H1 (cell line): ENCODE data around the gene ALOX5AP. TPM values are rescaled to one million over a fixed set of nuclear protein-coding genes. Genes with fewer than 3 reads are reported as not detected.

Experiments used
- CTCF ChIA-PET: fragments of 300-600 bp; sonication (Branson Sonifier 250); formaldehyde crosslinking; loops from one replicate; lab custom pipeline; 2021; ENCODE audit not compliant: partially characterized antibody; lab: Charles Lee
- POLR2A ChIA-PET: fragments of 300-600 bp; sonication (Branson Sonifier 250); formaldehyde crosslinking; loops from one replicate; lab custom pipeline; 2021; ENCODE audit warnings: inconsistent platforms; ENCODE audit not compliant: partially characterized antibody; lab: Charles Lee
- DNase-seq, 2 experiments: peaks; one replicate each; pipeline versions ENCODE4 v3.0.0 to v3.0.0-alpha.2; 2010 to 2022; ENCODE audit warnings: low spot score in 2 of 2, low read depth in 1 of 2, mixed read lengths in 1 of 2
- FAIRE-seq: peaks from 2 replicates; lab custom pipeline; 2011; peaks lifted over from hg19 to GRCh38; lab: Jason Lieb, UNC
- H2AFZ ChIP-seq: 2 replicates; pipeline ENCODE4 v1.8.1; 2012; ENCODE audit warnings: low read length, inconsistent platforms
- H2AK5ac ChIP-seq: 2 replicates; pipeline ENCODE4 v1.6.1; 2013; ENCODE audit warnings: low read depth, low read length
- H2BK120ac ChIP-seq: replicated peaks from 2 replicates; pipeline ENCODE3; 2013; ENCODE audit warnings: low read depth, low read length, inconsistent platforms
- H2BK12ac ChIP-seq: 2 replicates; pipeline ENCODE4 v1.6.1; 2013; ENCODE audit warnings: low read depth, low read length
- H2BK15ac ChIP-seq: 2 replicates; pipeline ENCODE4 v1.6.1; 2013; ENCODE audit warnings: low read length
- H2BK20ac ChIP-seq: 2 replicates; pipeline ENCODE4 v1.6.1; 2013; ENCODE audit warnings: low read length
- H2BK5ac ChIP-seq: 2 replicates; pipeline ENCODE4 v1.6.1; 2013; ENCODE audit warnings: low read depth, low read length
- H3K14ac ChIP-seq: 2 replicates; pipeline ENCODE4 v1.6.1; 2013; ENCODE audit warnings: inconsistent platforms; ENCODE audit not compliant: insufficient read length
- H3K18ac ChIP-seq: 2 replicates; pipeline ENCODE4 v1.6.1; 2013; ENCODE audit warnings: low read length; ENCODE audit errors: extremely low read depth
- H3K23ac ChIP-seq: 2 replicates; pipeline ENCODE4 v1.6.1; 2013; ENCODE audit warnings: inconsistent platforms; ENCODE audit not compliant: insufficient read length
- H3K23me2 ChIP-seq: 2 replicates; pipeline ENCODE4 v1.6.1; 2013; ENCODE audit warnings: low read depth, low read length
- H3K27ac ChIP-seq: 2 replicates; pipeline ENCODE4 v1.6.1; 2011; ENCODE audit warnings: low read depth, low read length, inconsistent platforms
- H3K27me3 ChIP-seq, 4 experiments: replicated peaks in 1 of 4; 1 replicate in 1 of 4; 2 replicates in 3 of 4; pipeline versions ENCODE4 v1.6.1 to v1.8.1; 2011 to 2013; ENCODE audit warnings: low read length in 3 of 4, mild to moderate bottlenecking in 3 of 4, inconsistent platforms in 2 of 4, mixed read lengths in 2 of 4, moderate library complexity in 1 of 4; ENCODE audit not compliant: control insufficient read depth in 3 of 4, insufficient read depth in 3 of 4; ENCODE audit errors: extremely low read depth in 1 of 4
- H3K36me3 ChIP-seq, 4 experiments: 2 replicates each; pipeline versions ENCODE4 v1.6.1 to v1.8.1; 2011 to 2013; ENCODE audit warnings: mild to moderate bottlenecking in 4 of 4, low read length in 3 of 4, moderate library complexity in 2 of 4, control low read depth in 1 of 4, inconsistent platforms in 1 of 4; ENCODE audit not compliant: insufficient read depth in 4 of 4, control insufficient read depth in 2 of 4
- H3K4ac ChIP-seq: replicated peaks from 2 replicates; pipeline ENCODE3; 2013; ENCODE audit warnings: low read length, low read depth, mixed read lengths, inconsistent platforms; ENCODE audit not compliant: insufficient read length
- H3K4me1 ChIP-seq, 4 experiments: replicated peaks in 1 of 4; 1 replicate in 1 of 4; 2 replicates in 3 of 4; pipeline versions ENCODE4 v1.6.1 to v1.8.1; 2011 to 2013; ENCODE audit warnings: low read length in 3 of 4, inconsistent platforms in 2 of 4, mixed read lengths in 1 of 4; ENCODE audit not compliant: insufficient read depth in 4 of 4, control insufficient read depth in 3 of 4
- H3K4me2 ChIP-seq, 2 experiments: 2 replicates each; pipeline versions ENCODE4 v1.6.1 to v1.8.1; 2011 to 2013; ENCODE audit warnings: low read depth in 2 of 2, low read length in 2 of 2, control low read depth in 1 of 2, inconsistent platforms in 1 of 2, mild to moderate bottlenecking in 1 of 2; ENCODE audit not compliant: insufficient read depth in 1 of 2
- H3K4me3 ChIP-seq, 4 experiments: fragments of 200-600, 300-600 bp in 1 of 4; sonication (generic), shearing (Covaris generic), sonication (Bioruptor Twin) in 1 of 4; 2 replicates each; pipeline versions ENCODE4 v1.5.1 to v1.8.1; 2011 to 2016; ENCODE audit warnings: low read length in 4 of 4, low read depth in 3 of 4, control low read depth in 2 of 4, inconsistent platforms in 2 of 4, mild to moderate bottlenecking in 2 of 4, mixed read lengths in 1 of 4, moderate library complexity in 1 of 4; ENCODE audit not compliant: insufficient read depth in 2 of 4; ENCODE audit errors: extremely low read depth in 1 of 4
- H3K56ac ChIP-seq: replicated peaks from 2 replicates; pipeline ENCODE3; 2013; ENCODE audit warnings: low read depth, mild to moderate bottlenecking, mixed read lengths, low read length, inconsistent platforms; ENCODE audit not compliant: insufficient read length
- H3K79me1 ChIP-seq: 2 replicates; pipeline ENCODE4 v1.6.1; 2013; ENCODE audit warnings: low read depth, low read length, control low read depth
- H3K79me2 ChIP-seq, 2 experiments: 2 replicates each; pipeline versions ENCODE4 v1.6.1 to v1.8.1; 2012 to 2013; ENCODE audit warnings: low read length in 2 of 2, mild to moderate bottlenecking in 2 of 2, inconsistent platforms in 1 of 2; ENCODE audit not compliant: insufficient read depth in 2 of 2, control insufficient read depth in 1 of 2
- H3K9ac ChIP-seq, 4 experiments: replicated peaks in 1 of 4; 1 replicate in 1 of 4; 2 replicates in 3 of 4; pipeline versions ENCODE4 v1.6.1 to v1.8.1; 2011 to 2013; ENCODE audit warnings: low read depth in 3 of 4, low read length in 3 of 4, control low read depth in 2 of 4, mild to moderate bottlenecking in 2 of 4, moderate library complexity in 2 of 4, inconsistent platforms in 1 of 4; ENCODE audit errors: extremely low read depth in 1 of 4
- H3K9me3 ChIP-seq, 2 experiments: 2 replicates each; pipeline versions ENCODE4 v1.6.1 to v1.8.1; 2012 to 2013; ENCODE audit warnings: mild to moderate bottlenecking in 2 of 2, moderate library complexity in 2 of 2, control low read depth in 1 of 2, inconsistent platforms in 1 of 2, low read depth in 1 of 2, low read length in 1 of 2, mixed read lengths in 1 of 2; ENCODE audit not compliant: insufficient read depth in 2 of 2
- H4K20me1 ChIP-seq, 2 experiments: replicated peaks in 1 of 2; 2 replicates each; pipeline versions ENCODE3 to v1.8.1; 2011 to 2013; ENCODE audit warnings: inconsistent platforms in 2 of 2, low read length in 2 of 2, mild to moderate bottlenecking in 1 of 2; ENCODE audit not compliant: insufficient read depth in 2 of 2, control insufficient read depth in 1 of 2
- H4K5ac ChIP-seq: 2 replicates; pipeline ENCODE4 v1.6.1; 2013; ENCODE audit warnings: low read length, low read depth, mixed read lengths, inconsistent platforms; ENCODE audit not compliant: insufficient read length
- H4K8ac ChIP-seq: 2 replicates; pipeline ENCODE4 v1.8.0; 2013; ENCODE audit warnings: mild to moderate bottlenecking, moderate library complexity, low read length, inconsistent platforms; ENCODE audit not compliant: insufficient read depth; ENCODE audit errors: extremely low read depth
- H4K91ac ChIP-seq: replicated peaks from 2 replicates; pipeline ENCODE3; 2013; ENCODE audit warnings: low read length, mixed read lengths, inconsistent platforms; ENCODE audit not compliant: insufficient read length
- BACH1 ChIP-seq: IDR thresholded peaks from 2 replicates; pipeline ENCODE4 v1.6.1; 2012; ENCODE audit warnings: low read length, improper control_type of control experiment
- CEBPB ChIP-seq: IDR thresholded peaks from 2 replicates; pipeline ENCODE4 v1.6.1; 2012; ENCODE audit warnings: low read depth, low read length
- CHD1 ChIP-seq: IDR thresholded peaks from 2 replicates; pipeline ENCODE4 v1.6.1; 2012; ENCODE audit warnings: low read depth, low read length, improper control_type of control experiment
- CREB1 ChIP-seq: IDR thresholded peaks from 2 replicates; pipeline ENCODE4 v1.6.1; 2012; ENCODE audit warnings: inconsistent platforms
- CTBP2 ChIP-seq: IDR thresholded peaks from 2 replicates; pipeline ENCODE4 v1.7.0; 2011; ENCODE audit warnings: borderline replicate concordance, mild to moderate bottlenecking, moderate library complexity, mixed read lengths, low read length; ENCODE audit not compliant: insufficient read depth, insufficient read length
- GTF2F1 ChIP-seq: IDR thresholded peaks from 2 replicates; pipeline ENCODE4 v1.6.1; 2012; ENCODE audit warnings: low read depth, low read length, improper control_type of control experiment, borderline replicate concordance
- JUN ChIP-seq: IDR thresholded peaks from 2 replicates; pipeline ENCODE4 v1.6.1; 2011; ENCODE audit warnings: low read depth, mild to moderate bottlenecking, improper control_type of control experiment, low read length
- JUND ChIP-seq: IDR thresholded peaks from 2 replicates; pipeline ENCODE4 v1.6.1; 2011; ENCODE audit warnings: mild to moderate bottlenecking, improper control_type of control experiment, low read length
- POU5F1 ChIP-seq: IDR thresholded peaks from 2 replicates; pipeline ENCODE4 v1.6.1; 2011; ENCODE audit warnings: low read depth, mild to moderate bottlenecking, low read length, moderate library complexity
- SAP30 ChIP-seq: fragments of 300-600 bp; sonication (generic); IDR thresholded peaks from 2 replicates; pipeline ENCODE4 v1.7.1; 2012; ENCODE audit warnings: low read length, moderate library complexity, mild to moderate bottlenecking, inconsistent platforms; ENCODE audit not compliant: insufficient read depth, insufficient replicate concordance
- TAF1 ChIP-seq: IDR thresholded peaks from 2 replicates; pipeline ENCODE4 v1.6.1; 2011; ENCODE audit warnings: mild to moderate bottlenecking, low read depth, low read length
- TEAD4 ChIP-seq: IDR thresholded peaks from 2 replicates; pipeline ENCODE4 v1.6.1; 2012; ENCODE audit warnings: low read depth, low read length, inconsistent platforms, mixed read lengths
- WGBS, 2 experiments: shearing (Covaris generic) in 1 of 2; methylation state at CpG; one replicate each; pipeline versions ENCODE4 v1.1.6 to v1.1.7; 2013 to 2015; ENCODE audit warnings: low lambda C conversion rate in 2 of 2, mixed read lengths in 2 of 2, inconsistent platforms in 1 of 2, low coverage in 1 of 2, missing lambda C conversion rate in 1 of 2; ENCODE audit not compliant: insufficient replicate concordance in 2 of 2, insufficient coverage in 1 of 2, insufficient read length in 1 of 2; ENCODE audit errors: extremely low coverage in 1 of 2, missing lambda C conversion rate in 1 of 2; 5-methylcytosine and 5-hydroxymethylcytosine counted together
- polyA plus RNA-seq, 7 experiments: library from polyadenylated mRNA; depleted of rRNA in 3 of 7; stranded (reverse) in 5 of 7; unstranded in 2 of 7; fragments of >200 nt in 5 of 7; fragments of 200-250 nt in 2 of 7; gene quantifications; 1 replicate in 5 of 7; 2 replicates in 1 of 7; 4 replicates in 1 of 7; pipeline versions ENCODE4 v1.2.1 to v1.2.3, GENCODE V29; 2011 to 2013; ENCODE audit warnings: missing spikeins in 2 of 7, mixed read lengths in 2 of 7
- total RNA-seq: library from RNA; stranded (reverse); fragmentation: NEBNext Ultra II Directional; extraction: Animal tissue kit (Norgen Biotek cat#: 25700); gene quantifications from 2 replicates; pipeline ENCODE4 v1.2.1, GENCODE V29; 2021
- TF ChIP-seq, protein P1 (sequence below): IDR thresholded peaks from 2 replicates; pipeline ENCODE4 v1.6.1; 2012; ENCODE audit warnings: inconsistent platforms
- TF ChIP-seq, protein P2 (sequence below): IDR thresholded peaks from 2 replicates; pipeline ENCODE4 v1.6.1; 2011; ENCODE audit warnings: low read length, improper control_type of control experiment

The ALOX5AP gene
- total and polyA plus RNA-seq, 2 of the 8 experiments (the other 6 are each of a cell fraction or from before 2014, with no cell fraction given): not detected

DNA sequence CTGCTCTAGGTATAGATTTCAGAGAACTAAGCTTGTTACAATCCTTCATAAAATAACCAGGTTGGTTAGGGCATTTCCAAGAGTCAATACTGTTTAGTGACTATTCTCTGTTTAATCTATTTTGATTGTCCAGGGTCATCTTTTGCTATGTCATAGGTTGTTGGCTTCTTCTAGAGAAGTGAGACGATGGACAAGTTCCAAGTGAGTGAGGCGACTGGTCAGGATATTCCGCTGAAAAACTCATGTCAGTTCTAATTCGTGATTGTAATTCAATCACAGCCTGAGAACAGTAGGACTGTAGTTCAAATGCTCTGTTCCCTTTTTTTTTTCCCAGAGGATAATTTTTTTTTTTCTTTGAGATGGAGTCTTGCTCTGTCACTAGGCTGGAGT lies 15.8 kb upstream of the ALOX5AP start:
- Histone ChIP-seq H4K20me1 (no peaks in the 10 kb centered on the region), H4K91ac (no peak overlapping the region), H2BK20ac (no peak overlapping the region), H2AFZ (no peak overlapping the region), H3K79me2 (no peaks in the 10 kb centered on the region), H2AK5ac (no peak overlapping the region), H3K23me2 (no peaks in the 10 kb centered on the region), H3K27me3 (no peaks in the 10 kb centered on the region), H3K4me1 (no peaks in the 10 kb centered on the region), H3K18ac (no peak overlapping the region), H2BK5ac (no peak overlapping the region), H3K56ac (no peak overlapping the region), H2BK120ac (no peak overlapping the region), H3K4me3 (no peak overlapping the region), H2BK15ac (no peak overlapping the region), H4K5ac (no peak overlapping the region), H3K23ac (no peak overlapping the region), H3K79me1 (no peaks in the 10 kb centered on the region), H2BK12ac (no peak overlapping the region), H3K4me2 (no peak overlapping the region), H3K9ac (no peak overlapping the region), H3K9me3 (no peaks in the 10 kb centered on the region), H3K4ac (no peak overlapping the region), H3K36me3 (no peaks in the 10 kb centered on the region), H3K14ac (no peak overlapping the region), H4K8ac (no peak overlapping the region), H3K27ac (no peak overlapping the region)
- no peak for FAIRE-seq
- DNase-seq: no peak
- WGBS, 2 experiments: 95% methylated on average over 4 of the region's 4 CpGs; no CpG with 5 or more reads in 1 of the 2 experiments
- CTCF ChIA-PET: interaction anchor here (0.6 kb wide), 1 partner anchor 12 kb away, joined by 3 read pairs; no protein-coding TSS in a partner anchor
- POLR2A ChIA-PET: no interaction called here
- TF ChIP-seq TEAD4 (no peak), JUND (no peak), SAP30 (no peak), CREB1 (no peak), CTBP2 (no peak), CEBPB (no peak), GTF2F1 (no peak), JUN (no peak), CHD1 (no peak), BACH1 (no peak), POU5F1 (no peak), TAF1 (no peak)
- TF ChIP-seq, protein P1, sequence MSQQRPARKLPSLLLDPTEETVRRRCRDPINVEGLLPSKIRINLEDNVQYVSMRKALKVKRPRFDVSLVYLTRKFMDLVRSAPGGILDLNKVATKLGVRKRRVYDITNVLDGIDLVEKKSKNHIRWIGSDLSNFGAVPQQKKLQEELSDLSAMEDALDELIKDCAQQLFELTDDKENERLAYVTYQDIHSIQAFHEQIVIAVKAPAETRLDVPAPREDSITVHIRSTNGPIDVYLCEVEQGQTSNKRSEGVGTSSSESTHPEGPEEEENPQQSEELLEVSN: no peak
- TF ChIP-seq, protein P2, sequence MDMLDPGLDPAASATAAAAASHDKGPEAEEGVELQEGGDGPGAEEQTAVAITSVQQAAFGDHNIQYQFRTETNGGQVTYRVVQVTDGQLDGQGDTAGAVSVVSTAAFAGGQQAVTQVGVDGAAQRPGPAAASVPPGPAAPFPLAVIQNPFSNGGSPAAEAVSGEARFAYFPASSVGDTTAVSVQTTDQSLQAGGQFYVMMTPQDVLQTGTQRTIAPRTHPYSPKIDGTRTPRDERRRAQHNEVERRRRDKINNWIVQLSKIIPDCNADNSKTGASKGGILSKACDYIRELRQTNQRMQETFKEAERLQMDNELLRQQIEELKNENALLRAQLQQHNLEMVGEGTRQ: no peak
